K562 (cell line): ENCODE measurements around the gene HYOU1.

Experiments
- FOS ChIP-seq: IDR thresholded peaks from 3 replicates; pipeline ENCODE4 v1.6.1; 2011; ENCODE audit not compliant: insufficient read length; ENCODE audit errors: extremely low read depth
- SAFB2 ChIP-seq: fragments of 200-400 bp; formaldehyde crosslinking; IDR thresholded peaks from 2 replicates; pipeline ENCODE4 v1.6.1; 2018; ENCODE audit warnings: borderline replicate concordance, low read length, low read depth, moderate library complexity; ENCODE audit not compliant: severe bottlenecking
- TARDBP ChIP-seq: fragments of 450-650 bp; IDR thresholded peaks from 2 replicates; pipeline ENCODE4 v1.6.1; 2016
- TCF7 ChIP-seq: sonication (generic); IDR thresholded peaks from 2 replicates; pipeline ENCODE4 v1.6.1; 2016; ENCODE audit warnings: antibody characterized with exemption, borderline replicate concordance
- ZNF398 ChIP-seq: fragments of 250-450 bp; sonication (Bioruptor Pico); IDR thresholded peaks from 2 replicates; pipeline ENCODE4 v1.8.0; 2021; ENCODE audit warnings: moderate library complexity, mild to moderate bottlenecking, inconsistent platforms
- ZNF766 ChIP-seq: fragments of 200-800 bp; sonication (Bioruptor generic); conservative IDR thresholded peaks from 2 replicates; pipeline ENCODE4 v1.6.1; 2016; ENCODE audit warnings: missing genetic modification characterization, missing compliant biosample characterization

GRCh38 chr11:119041821-119042514 lies 15.0 kb downstream of the HYOU1 start:
- TF ChIP-seq TCF7 (no peak), FOS (no peak), SAFB2 (no peak), ZNF766 (CRISPR knock-in tag) (no peak), TARDBP (no peak), ZNF398 (CRISPR knock-in tag) (no peak)
